Cardiac septum (tissue), 1 donor: ENCODE measurements around the gene PSMA7. TPM values are rescaled to one million over a fixed set of nuclear protein-coding genes. Genes with fewer than 3 reads are reported as not detected.

Source experiments
- DNase-seq: peaks from one replicate; pipeline ENCODE4 v3.0.0-alpha.2; 2020; ENCODE audit warnings: low spot score
- intact Hi-C: fragments of 100-400 bp; cut with DNase I; formaldehyde crosslinking; loops from one replicate; pipeline ENCODE4 v1.14.0; 2022
- total RNA-seq: library from RNA; stranded (reverse); fragmentation: NEBNext Ultra II Directional; extraction: Animal tissue kit (Norgen Biotek cat#: 25700); gene quantifications from one replicate; pipeline ENCODE4 v1.2.1, GENCODE V29; 2021
- donor health status: DM: no; HTN: no; CAD: no.

PSMA7 gene
- total RNA-seq, 1 donor from 2014 or later: 198 TPM

- intact Hi-C loops: loop anchor here (2.0 to 5.0 kb wide), 2 partner anchors 19 to 79 kb away; partner anchors contain the start of gene LSM14B
- DNase-seq: no peak
These were observed 1.6 kb downstream of the PSMA7 start for GRCh38 chr20:62141397-62142251.

- intact Hi-C loops: loop anchor here (5.0 kb wide), 1 partner anchor 79 kb away; no protein-coding TSS in a partner anchor
- no peak for DNase-seq
These were observed 2.2 kb downstream of the PSMA7 start for GRCh38 chr20:62141043-62141396.

GRCh38 chr20:62139636-62140035 is 3.6 kb downstream of the PSMA7 start:
- intact Hi-C loops: loop anchor here (5.0 kb wide), 3 partner anchors 77 to 127 kb away; no protein-coding TSS in a partner anchor
- DNase-seq: no peak

- no peak for DNase-seq
- intact Hi-C loops: loop anchor here (5.0 kb wide), 2 partner anchors 112 to 127 kb away; no protein-coding TSS in a partner anchor
These were observed 4.3 kb downstream of the PSMA7 start for GRCh38 chr20:62138912-62139311.

GRCh38 chr20:62138204-62138543 is 5.0 kb downstream of the PSMA7 start:
- DNase-seq: no peak
- intact Hi-C loops: loop anchor here (5.0 kb wide), 2 partner anchors 111 to 126 kb away; no protein-coding TSS in a partner anchor

GRCh38 chr20:62137478-62138203 is 5.6 kb downstream of the PSMA7 start:
- intact Hi-C loops: loop anchor here (5.0 kb wide), 2 partner anchors 110 to 125 kb away; no protein-coding TSS in a partner anchor
- no peak for DNase-seq

GRCh38 chr20:62137092-62137384 is 6.2 kb downstream of the PSMA7 start:
- intact Hi-C loops: loop anchor here (5.0 kb wide), 2 partner anchors 110 to 125 kb away; no protein-coding TSS in a partner anchor
- no peak for DNase-seq

GRCh38 chr20:62136283-62137091 is 6.7 kb downstream of the PSMA7 start:
- no peak for DNase-seq
- intact Hi-C loops: loop anchor here (5.0 kb wide), 2 partner anchors 109 to 124 kb away; no protein-coding TSS in a partner anchor

- intact Hi-C loops: loop anchor here (5.0 kb wide), 2 partner anchors 108 to 123 kb away; no protein-coding TSS in a partner anchor
- no peak for DNase-seq
These were observed 7.5 kb downstream of the PSMA7 start for GRCh38 chr20:62135573-62136266.

- intact Hi-C loops: loop anchor here (5.0 kb wide), 2 partner anchors 107 to 122 kb away; no protein-coding TSS in a partner anchor
- DNase-seq: no peak
These were observed 8.4 kb downstream of the PSMA7 start for GRCh38 chr20:62134735-62135231.

- intact Hi-C loops: no loop called here
- no peak for DNase-seq
These were observed 9.3 kb downstream of the PSMA7 start for GRCh38 chr20:62133864-62134263.

- intact Hi-C loops: no loop called here
- no peak for DNase-seq
These were observed 9.9 kb downstream of the PSMA7 start for GRCh38 chr20:62133051-62133845.

- DNase-seq: peak; percentile 82
- intact Hi-C loops: no loop called here
These were observed 10.8 kb downstream of the PSMA7 start for GRCh38 chr20:62132421-62132820.

- DNase-seq: no peak
- intact Hi-C loops: no loop called here
These were observed 11.5 kb downstream of the PSMA7 start for GRCh38 chr20:62131560-62132320.

GRCh38 chr20:62129731-62130531 is 13.3 kb downstream of the PSMA7 start:
- intact Hi-C loops: no loop called here
- DNase-seq: no peak

GRCh38 chr20:62128502-62128901 is 14.7 kb downstream of the PSMA7 start:
- intact Hi-C loops: no loop called here
- no peak for DNase-seq

- no peak for DNase-seq
- intact Hi-C loops: no loop called here
These were observed 15.4 kb downstream of the PSMA7 start for GRCh38 chr20:62127799-62128198.
